Measurements from ENCODE around the gene HSD17B12.

Gene HSD17B12

GRCh38 chr11:43693731-43694130, 13.2 kb downstream of the HSD17B12 start:
- no peak for TF ChIP-seq CTCF (IDR thresholded peaks at IDR 0.05; ENCODE audit: control insufficient read depth, extremely low read depth, insufficient read depth)

GRCh38 chr11:43694477-43694876, 13.9 kb downstream of the HSD17B12 start:
- TF ChIP-seq CTCF (IDR thresholded peaks at IDR 0.05; ENCODE audit: control insufficient read depth, extremely low read depth, insufficient read depth): no peak
- DNase-seq (ENCODE audit: low read depth): no peak
- H3K4me3 ChIP-seq (ENCODE audit: low read depth, low read length): no peak overlapping the region

More at GRCh38 chr11:43693731-43694130, 13.2 kb downstream of the HSD17B12 start:
- no peak overlapping the region for H3K4me3 ChIP-seq (ENCODE audit: low read depth, low read length)
- no peak for DNase-seq (ENCODE audit: low read depth)

- DNase-seq (ENCODE audit: low read depth): no peak
- no peak overlapping the region for H3K4me3 ChIP-seq (ENCODE audit: low read depth, low read length)
- TF ChIP-seq CTCF (IDR thresholded peaks at IDR 0.05; ENCODE audit: control insufficient read depth, extremely low read depth, insufficient read depth): no peak
Measured at GRCh38 chr11:43697679-43698078, 17.1 kb downstream of the HSD17B12 start.

- DNase-seq (ENCODE audit: low read depth): no peak
- no peak overlapping the region for H3K4me3 ChIP-seq (ENCODE audit: low read depth, low read length)
- no peak for TF ChIP-seq CTCF (IDR thresholded peaks at IDR 0.05; ENCODE audit: control insufficient read depth, extremely low read depth, insufficient read depth)
Measured at GRCh38 chr11:43699870-43700269, 19.3 kb downstream of the HSD17B12 start.

- DNase-seq (ENCODE audit: low read depth): no peak
- no peak for TF ChIP-seq CTCF (IDR thresholded peaks at IDR 0.05; ENCODE audit: control insufficient read depth, extremely low read depth, insufficient read depth)
- no peak overlapping the region for H3K4me3 ChIP-seq (ENCODE audit: low read depth, low read length)
Measured at GRCh38 chr11:43706631-43707030, 26.1 kb downstream of the HSD17B12 start.

- H3K4me3 ChIP-seq (ENCODE audit: low read depth, low read length): no peak overlapping the region
- no peak for DNase-seq (ENCODE audit: low read depth)
- TF ChIP-seq CTCF (IDR thresholded peaks at IDR 0.05; ENCODE audit: control insufficient read depth, extremely low read depth, insufficient read depth): peak; percentile 59
Measured at GRCh38 chr11:43708776-43709175, 28.2 kb downstream of the HSD17B12 start.

GRCh38 chr11:43709689-43710088, 29.2 kb downstream of the HSD17B12 start:
- DNase-seq (ENCODE audit: low read depth): no peak
- no peak overlapping the region for H3K4me3 ChIP-seq (ENCODE audit: low read depth, low read length)
- no peak for TF ChIP-seq CTCF (IDR thresholded peaks at IDR 0.05; ENCODE audit: control insufficient read depth, extremely low read depth, insufficient read depth)

Data from LNCaP clone FGC (cell line).